H1 (cell line): Measurements from ENCODE around the gene KRTAP12-4. TPM values are rescaled to one million over a fixed set of nuclear protein-coding genes. Genes with fewer than 3 reads are reported as not detected.

ENCODE experiments used
- CTCF ChIA-PET: fragments of 300-600 bp; sonication (Branson Sonifier 250); formaldehyde crosslinking; loops from one replicate; lab custom pipeline; 2021; ENCODE audit not compliant: partially characterized antibody; lab: Charles Lee
- POLR2A ChIA-PET: fragments of 300-600 bp; sonication (Branson Sonifier 250); formaldehyde crosslinking; loops from one replicate; lab custom pipeline; 2021; ENCODE audit warnings: inconsistent platforms; ENCODE audit not compliant: partially characterized antibody; lab: Charles Lee
- DNase-seq, 2 experiments: peaks; one replicate each; pipeline versions ENCODE4 v3.0.0 to v3.0.0-alpha.2; 2010 to 2022; ENCODE audit warnings: low spot score in 2 of 2, low read depth in 1 of 2, mixed read lengths in 1 of 2
- FAIRE-seq: peaks from 2 replicates; lab custom pipeline; 2011; peaks lifted over from hg19 to GRCh38; lab: Jason Lieb, UNC
- H2AFZ ChIP-seq: 2 replicates; pipeline ENCODE4 v1.8.1; 2012; ENCODE audit warnings: low read length, inconsistent platforms
- H2AK5ac ChIP-seq: 2 replicates; pipeline ENCODE4 v1.6.1; 2013; ENCODE audit warnings: low read depth, low read length
- H2BK120ac ChIP-seq: replicated peaks from 2 replicates; pipeline ENCODE3; 2013; ENCODE audit warnings: low read depth, low read length, inconsistent platforms
- H2BK12ac ChIP-seq: 2 replicates; pipeline ENCODE4 v1.6.1; 2013; ENCODE audit warnings: low read depth, low read length
- H2BK15ac ChIP-seq: 2 replicates; pipeline ENCODE4 v1.6.1; 2013; ENCODE audit warnings: low read length
- H2BK20ac ChIP-seq: 2 replicates; pipeline ENCODE4 v1.6.1; 2013; ENCODE audit warnings: low read length
- H2BK5ac ChIP-seq: 2 replicates; pipeline ENCODE4 v1.6.1; 2013; ENCODE audit warnings: low read depth, low read length
- H3K14ac ChIP-seq: 2 replicates; pipeline ENCODE4 v1.6.1; 2013; ENCODE audit warnings: inconsistent platforms; ENCODE audit not compliant: insufficient read length
- H3K18ac ChIP-seq: 2 replicates; pipeline ENCODE4 v1.6.1; 2013; ENCODE audit warnings: low read length; ENCODE audit errors: extremely low read depth
- H3K23ac ChIP-seq: 2 replicates; pipeline ENCODE4 v1.6.1; 2013; ENCODE audit warnings: inconsistent platforms; ENCODE audit not compliant: insufficient read length
- H3K23me2 ChIP-seq: 2 replicates; pipeline ENCODE4 v1.6.1; 2013; ENCODE audit warnings: low read depth, low read length
- H3K27ac ChIP-seq: 2 replicates; pipeline ENCODE4 v1.6.1; 2011; ENCODE audit warnings: low read depth, low read length, inconsistent platforms
- H3K27me3 ChIP-seq, 4 experiments: replicated peaks in 1 of 4; 1 replicate in 1 of 4; 2 replicates in 3 of 4; pipeline versions ENCODE4 v1.6.1 to v1.8.1; 2011 to 2013; ENCODE audit warnings: low read length in 3 of 4, mild to moderate bottlenecking in 3 of 4, inconsistent platforms in 2 of 4, mixed read lengths in 2 of 4, moderate library complexity in 1 of 4; ENCODE audit not compliant: control insufficient read depth in 3 of 4, insufficient read depth in 3 of 4; ENCODE audit errors: extremely low read depth in 1 of 4
- H3K36me3 ChIP-seq, 4 experiments: 2 replicates each; pipeline versions ENCODE4 v1.6.1 to v1.8.1; 2011 to 2013; ENCODE audit warnings: mild to moderate bottlenecking in 4 of 4, low read length in 3 of 4, moderate library complexity in 2 of 4, control low read depth in 1 of 4, inconsistent platforms in 1 of 4; ENCODE audit not compliant: insufficient read depth in 4 of 4, control insufficient read depth in 2 of 4
- H3K4ac ChIP-seq: replicated peaks from 2 replicates; pipeline ENCODE3; 2013; ENCODE audit warnings: low read length, low read depth, mixed read lengths, inconsistent platforms; ENCODE audit not compliant: insufficient read length
- H3K4me1 ChIP-seq, 4 experiments: replicated peaks in 1 of 4; 1 replicate in 1 of 4; 2 replicates in 3 of 4; pipeline versions ENCODE4 v1.6.1 to v1.8.1; 2011 to 2013; ENCODE audit warnings: low read length in 3 of 4, inconsistent platforms in 2 of 4, mixed read lengths in 1 of 4; ENCODE audit not compliant: insufficient read depth in 4 of 4, control insufficient read depth in 3 of 4
- H3K4me2 ChIP-seq, 2 experiments: 2 replicates each; pipeline versions ENCODE4 v1.6.1 to v1.8.1; 2011 to 2013; ENCODE audit warnings: low read depth in 2 of 2, low read length in 2 of 2, control low read depth in 1 of 2, inconsistent platforms in 1 of 2, mild to moderate bottlenecking in 1 of 2; ENCODE audit not compliant: insufficient read depth in 1 of 2
- H3K4me3 ChIP-seq, 4 experiments: fragments of 200-600, 300-600 bp in 1 of 4; sonication (generic), shearing (Covaris generic), sonication (Bioruptor Twin) in 1 of 4; 2 replicates each; pipeline versions ENCODE4 v1.5.1 to v1.8.1; 2011 to 2016; ENCODE audit warnings: low read length in 4 of 4, low read depth in 3 of 4, control low read depth in 2 of 4, inconsistent platforms in 2 of 4, mild to moderate bottlenecking in 2 of 4, mixed read lengths in 1 of 4, moderate library complexity in 1 of 4; ENCODE audit not compliant: insufficient read depth in 2 of 4; ENCODE audit errors: extremely low read depth in 1 of 4
- H3K56ac ChIP-seq: replicated peaks from 2 replicates; pipeline ENCODE3; 2013; ENCODE audit warnings: low read depth, mild to moderate bottlenecking, mixed read lengths, low read length, inconsistent platforms; ENCODE audit not compliant: insufficient read length
- H3K79me1 ChIP-seq: 2 replicates; pipeline ENCODE4 v1.6.1; 2013; ENCODE audit warnings: low read depth, low read length, control low read depth
- H3K79me2 ChIP-seq, 2 experiments: 2 replicates each; pipeline versions ENCODE4 v1.6.1 to v1.8.1; 2012 to 2013; ENCODE audit warnings: low read length in 2 of 2, mild to moderate bottlenecking in 2 of 2, inconsistent platforms in 1 of 2; ENCODE audit not compliant: insufficient read depth in 2 of 2, control insufficient read depth in 1 of 2
- H3K9ac ChIP-seq, 4 experiments: replicated peaks in 1 of 4; 1 replicate in 1 of 4; 2 replicates in 3 of 4; pipeline versions ENCODE4 v1.6.1 to v1.8.1; 2011 to 2013; ENCODE audit warnings: low read depth in 3 of 4, low read length in 3 of 4, control low read depth in 2 of 4, mild to moderate bottlenecking in 2 of 4, moderate library complexity in 2 of 4, inconsistent platforms in 1 of 4; ENCODE audit errors: extremely low read depth in 1 of 4
- H3K9me3 ChIP-seq, 2 experiments: 2 replicates each; pipeline versions ENCODE4 v1.6.1 to v1.8.1; 2012 to 2013; ENCODE audit warnings: mild to moderate bottlenecking in 2 of 2, moderate library complexity in 2 of 2, control low read depth in 1 of 2, inconsistent platforms in 1 of 2, low read depth in 1 of 2, low read length in 1 of 2, mixed read lengths in 1 of 2; ENCODE audit not compliant: insufficient read depth in 2 of 2
- H4K20me1 ChIP-seq, 2 experiments: replicated peaks in 1 of 2; 2 replicates each; pipeline versions ENCODE3 to v1.8.1; 2011 to 2013; ENCODE audit warnings: inconsistent platforms in 2 of 2, low read length in 2 of 2, mild to moderate bottlenecking in 1 of 2; ENCODE audit not compliant: insufficient read depth in 2 of 2, control insufficient read depth in 1 of 2
- H4K5ac ChIP-seq: 2 replicates; pipeline ENCODE4 v1.6.1; 2013; ENCODE audit warnings: low read length, low read depth, mixed read lengths, inconsistent platforms; ENCODE audit not compliant: insufficient read length
- H4K8ac ChIP-seq: 2 replicates; pipeline ENCODE4 v1.8.0; 2013; ENCODE audit warnings: mild to moderate bottlenecking, moderate library complexity, low read length, inconsistent platforms; ENCODE audit not compliant: insufficient read depth; ENCODE audit errors: extremely low read depth
- H4K91ac ChIP-seq: replicated peaks from 2 replicates; pipeline ENCODE3; 2013; ENCODE audit warnings: low read length, mixed read lengths, inconsistent platforms; ENCODE audit not compliant: insufficient read length
- BCL11A ChIP-seq, 2 experiments: IDR thresholded peaks; one replicate each; pipeline ENCODE4 v1.6.1; 2011; ENCODE audit warnings: low read depth in 2 of 2, low read length in 2 of 2, mild to moderate bottlenecking in 2 of 2
- BRCA1 ChIP-seq: IDR thresholded peaks from 2 replicates; pipeline ENCODE4 v1.6.1; 2012; ENCODE audit warnings: low read depth, low read length, improper control_type of control experiment
- EGR1 ChIP-seq: IDR thresholded peaks from 2 replicates; pipeline ENCODE4 v1.6.1; 2011; ENCODE audit warnings: low read depth, low read length, borderline replicate concordance
- FOSL1 ChIP-seq: IDR thresholded peaks from 2 replicates; pipeline ENCODE4 v1.6.1; 2011; ENCODE audit warnings: mild to moderate bottlenecking, low read depth, low read length, moderate library complexity; ENCODE audit not compliant: insufficient read depth
- KDM1A ChIP-seq: fragments of 200-600, 300-600 bp; sonication (generic); IDR thresholded peaks from 2 replicates; pipeline ENCODE4 v1.7.1; 2016; ENCODE audit warnings: mild to moderate bottlenecking, low read length, borderline replicate concordance
- MAX ChIP-seq: IDR thresholded peaks from 2 replicates; pipeline ENCODE4 v1.6.1; 2012; ENCODE audit warnings: inconsistent platforms
- TAF7 ChIP-seq: optimal IDR thresholded peaks from 2 replicates; pipeline ENCODE3; 2011; ENCODE audit warnings: low read depth, mild to moderate bottlenecking, inconsistent platforms, low read length, moderate library complexity, borderline replicate concordance
- WGBS, 2 experiments: shearing (Covaris generic) in 1 of 2; methylation state at CpG; one replicate each; pipeline versions ENCODE4 v1.1.6 to v1.1.7; 2013 to 2015; ENCODE audit warnings: low lambda C conversion rate in 2 of 2, mixed read lengths in 2 of 2, inconsistent platforms in 1 of 2, low coverage in 1 of 2, missing lambda C conversion rate in 1 of 2; ENCODE audit not compliant: insufficient replicate concordance in 2 of 2, insufficient coverage in 1 of 2, insufficient read length in 1 of 2; ENCODE audit errors: extremely low coverage in 1 of 2, missing lambda C conversion rate in 1 of 2; 5-methylcytosine and 5-hydroxymethylcytosine counted together
- polyA plus RNA-seq, 7 experiments: library from polyadenylated mRNA; depleted of rRNA in 3 of 7; stranded (reverse) in 5 of 7; unstranded in 2 of 7; fragments of >200 nt in 5 of 7; fragments of 200-250 nt in 2 of 7; gene quantifications; 1 replicate in 5 of 7; 2 replicates in 1 of 7; 4 replicates in 1 of 7; pipeline versions ENCODE4 v1.2.1 to v1.2.3, GENCODE V29; 2011 to 2013; ENCODE audit warnings: missing spikeins in 2 of 7, mixed read lengths in 2 of 7
- total RNA-seq: library from RNA; stranded (reverse); fragmentation: NEBNext Ultra II Directional; extraction: Animal tissue kit (Norgen Biotek cat#: 25700); gene quantifications from 2 replicates; pipeline ENCODE4 v1.2.1, GENCODE V29; 2021
- TF ChIP-seq, protein P1 (sequence below), 3 experiments: IDR thresholded peaks; 1 replicate in 2 of 3; 2 replicates in 1 of 3; pipeline versions ENCODE4 v1.5.1 to v1.6.1; 2011; ENCODE audit warnings: low read length in 3 of 3, mild to moderate bottlenecking in 3 of 3, inconsistent platforms in 2 of 3, low read depth in 1 of 3, moderate library complexity in 1 of 3; ENCODE audit not compliant: insufficient read depth in 1 of 3; ENCODE audit errors: control extremely low read depth in 1 of 3

KRTAP12-4 gene
- total and polyA plus RNA-seq, 2 of the 8 experiments (the other 6 are each of a cell fraction or from before 2014, with no cell fraction given), result not detected

GRCh38 chr21:44702111-44702972, 47.9 kb upstream of the KRTAP12-4 start:
- H4K20me1 ChIP-seq, result peaks cover 0 to 4% of the 10 kb centered on the region in 2 experiments
- peak overlapping the region; percentile 98; the same call in 1 of the 2 replicates for H2BK20ac ChIP-seq
- no peak overlapping the region for H3K4me3 ChIP-seq
- H4K5ac ChIP-seq, result peak overlapping the region; percentile 84
- FAIRE-seq (no peak), DNase-seq (no peak)
- peak overlapping the region; percentile 95 for H2BK12ac ChIP-seq
- H3K4ac ChIP-seq, result peak overlapping the region; percentile 99
- CTCF ChIA-PET, result interaction anchor here (1.3 to 3.6 kb wide), 6 partner anchors 8 to 192 kb away, joined by 3 to 14 read pairs (median 6); partner anchors contain the start of genes KRTAP10-9 and TSPEAR
- peaks cover 3% of the 10 kb centered on the region; the same call in 1 of the 2 replicates for H3K79me1 ChIP-seq
- peak overlapping the region in 1 of 2 experiments; percentile 77; a peak in 2 of 4 replicates for H3K4me2 ChIP-seq
- no peaks in the 10 kb centered on the region for H3K79me2 ChIP-seq
- 79% methylated on average over 19 of the region's 22 CpGs; no CpG with 5 or more reads in 1 of the 2 experiments for WGBS, 2 experiments
- H2BK120ac ChIP-seq, result peak overlapping the region; percentile 87
- peaks cover 15% of the 10 kb centered on the region for H3K23me2 ChIP-seq
- no peaks in the 10 kb centered on the region for H3K9me3 ChIP-seq
- H3K9ac ChIP-seq, result no peak overlapping the region; a peak in 1 of 7 replicates
- peak overlapping the region; percentile 45 for H4K8ac ChIP-seq
- no peak overlapping the region for H3K23ac ChIP-seq
- no peaks in the 10 kb centered on the region for H3K36me3 ChIP-seq
- H2AFZ ChIP-seq, result no peak overlapping the region
- H4K91ac ChIP-seq, result peak overlapping the region; percentile 99
- peaks cover 0 to 12% (median 10%) of the 10 kb centered on the region in 4 experiments; a peak in 5 of 7 replicates for H3K27me3 ChIP-seq
- H2AK5ac ChIP-seq, result peak overlapping the region; percentile 96
- peaks cover 3 to 59% (median 48%) of the 10 kb centered on the region in 4 experiments for H3K4me1 ChIP-seq
- POLR2A ChIA-PET, result interaction anchor here (1.1 to 2.8 kb wide), 3 partner anchors 38 to 99 kb away, joined by 3 to 7 read pairs (median 4); partner anchors contain the start of gene UBE2G2
- peak overlapping the region; percentile 56 for H3K14ac ChIP-seq
- H3K27ac ChIP-seq, result no peak overlapping the region
- peak overlapping the region; percentile 79 for H3K56ac ChIP-seq
- H2BK5ac ChIP-seq, result peak overlapping the region; percentile 90
- H3K18ac ChIP-seq, result peak overlapping the region; percentile 89
- H2BK15ac ChIP-seq, result peak overlapping the region; percentile 99
- TF ChIP-seq TAF7, result no peak
- no peak for TF ChIP-seq EGR1
- no peak for TF ChIP-seq FOSL1
- TF ChIP-seq BCL11A (IDR thresholded peaks at IDR 0.05; ENCODE audit: low read depth in 2 of 2, low read length in 2 of 2), result no peak
- TF ChIP-seq MAX, result no peak
- TF ChIP-seq KDM1A, result no peak
- no peak for TF ChIP-seq BRCA1
- TF ChIP-seq, protein P1, sequence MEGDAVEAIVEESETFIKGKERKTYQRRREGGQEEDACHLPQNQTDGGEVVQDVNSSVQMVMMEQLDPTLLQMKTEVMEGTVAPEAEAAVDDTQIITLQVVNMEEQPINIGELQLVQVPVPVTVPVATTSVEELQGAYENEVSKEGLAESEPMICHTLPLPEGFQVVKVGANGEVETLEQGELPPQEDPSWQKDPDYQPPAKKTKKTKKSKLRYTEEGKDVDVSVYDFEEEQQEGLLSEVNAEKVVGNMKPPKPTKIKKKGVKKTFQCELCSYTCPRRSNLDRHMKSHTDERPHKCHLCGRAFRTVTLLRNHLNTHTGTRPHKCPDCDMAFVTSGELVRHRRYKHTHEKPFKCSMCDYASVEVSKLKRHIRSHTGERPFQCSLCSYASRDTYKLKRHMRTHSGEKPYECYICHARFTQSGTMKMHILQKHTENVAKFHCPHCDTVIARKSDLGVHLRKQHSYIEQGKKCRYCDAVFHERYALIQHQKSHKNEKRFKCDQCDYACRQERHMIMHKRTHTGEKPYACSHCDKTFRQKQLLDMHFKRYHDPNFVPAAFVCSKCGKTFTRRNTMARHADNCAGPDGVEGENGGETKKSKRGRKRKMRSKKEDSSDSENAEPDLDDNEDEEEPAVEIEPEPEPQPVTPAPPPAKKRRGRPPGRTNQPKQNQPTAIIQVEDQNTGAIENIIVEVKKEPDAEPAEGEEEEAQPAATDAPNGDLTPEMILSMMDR (IDR thresholded peaks at IDR 0.05; ENCODE audit: control extremely low read depth in 1 of 3, insufficient read depth in 1 of 3, low read depth in 1 of 3, low read length in 3 of 3), result no peak
